GF-D8 (cell line): ENCODE measurements around the gene PGA4.

ENCODE experiments used
- DNase-seq: peaks from one replicate; lab custom pipeline; 2025; lab: John Stamatoyannopoulos, UW

Gene PGA4

DNA sequence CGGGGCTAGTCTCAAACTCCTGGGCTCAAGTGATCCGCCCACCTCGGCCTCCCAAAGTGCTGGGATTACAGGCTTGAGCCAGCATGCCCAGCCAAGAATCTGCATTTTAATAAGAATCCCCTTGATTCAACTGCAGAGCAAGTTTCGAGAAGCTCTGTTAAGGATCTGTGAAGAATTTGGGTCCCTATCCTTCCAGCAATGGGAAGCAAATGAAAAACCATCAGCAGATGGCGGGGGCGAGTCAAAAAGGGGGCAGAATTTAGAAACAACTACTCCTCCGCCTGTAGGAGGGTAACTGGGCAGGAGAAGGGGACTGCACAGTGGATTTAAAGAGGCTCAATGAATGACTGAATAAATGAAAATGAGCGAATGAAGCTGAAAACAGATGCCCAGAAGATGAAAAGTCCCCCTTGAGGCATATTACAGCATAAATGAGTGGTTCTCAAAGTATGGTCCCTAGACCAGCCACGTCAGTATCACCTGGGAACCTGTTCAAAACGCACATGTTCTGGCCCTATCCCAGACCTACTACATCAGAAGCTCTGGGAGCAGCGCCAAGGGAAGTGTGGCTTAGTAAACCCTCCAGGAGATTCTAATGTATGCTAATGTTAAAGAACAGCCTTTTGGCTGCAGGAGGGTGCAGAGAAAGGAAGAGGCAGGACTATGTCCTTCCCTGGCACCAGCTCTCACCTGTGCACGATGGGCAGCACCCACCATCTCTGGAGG lies 58.0 kb downstream of the PGA4 start:
- DNase-seq: no peak

DNA sequence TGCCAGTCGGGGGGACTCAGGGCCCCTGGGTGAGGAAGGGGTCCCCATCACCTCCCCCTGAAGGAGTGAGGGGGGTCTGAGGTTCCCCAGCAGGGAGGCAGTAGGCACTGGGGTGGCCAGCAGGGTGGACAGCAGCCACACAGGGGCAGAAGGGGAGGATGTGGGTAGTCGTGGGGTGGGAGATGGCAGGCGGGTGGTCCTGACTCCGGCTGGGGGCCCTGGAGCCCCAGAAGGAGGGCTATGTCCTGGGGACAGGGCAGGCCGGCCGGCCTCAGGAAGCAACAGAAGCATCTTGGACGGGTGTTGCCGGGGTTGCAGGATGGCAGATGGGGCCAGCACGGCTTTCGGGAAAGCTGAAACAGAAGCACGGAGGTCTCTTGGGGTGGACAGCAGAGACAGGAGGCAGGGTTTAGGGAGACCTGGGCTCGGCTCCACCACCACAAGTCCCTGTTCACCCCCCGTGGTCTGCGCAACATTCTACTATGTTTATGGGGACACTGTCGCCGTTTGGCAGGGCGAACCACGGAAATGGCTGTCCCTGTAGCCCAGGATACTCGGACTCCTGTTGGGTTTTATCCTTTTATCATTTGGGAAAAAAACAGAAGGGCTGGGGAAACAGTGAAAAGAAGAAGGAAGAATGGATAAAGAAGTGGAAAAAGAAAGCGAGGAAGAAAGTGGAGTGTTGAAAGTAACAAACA lies 58.9 kb downstream of the PGA4 start:
- no peak for DNase-seq
